Upper lobe of left lung (tissue), 4 donors: ENCODE data around the gene DMRTC2.

Experiments
- CTCF ChIP-seq, 6 experiments: fragments of 450-650 bp in 4 of 6; fragments of 200-600 bp in 2 of 6; sonication (generic) in 2 of 6; IDR thresholded peaks; one replicate each; pipeline ENCODE4 v1.5.1; 2016 to 2019; ENCODE audit warnings: antibody characterized with exemption in 6 of 6
- EP300 ChIP-seq, 4 donors: sonication (generic); formaldehyde crosslinking; IDR thresholded peaks; one replicate each; pipeline ENCODE4 v1.5.1; 2017; ENCODE audit warnings: antibody characterized with exemption in 4 of 4, control low read depth in 2 of 4
- POLR2A ChIP-seq, 4 donors: fragments of 450-650 bp; IDR thresholded peaks; one replicate each; pipeline ENCODE4 v1.5.1; 2016 to 2017; ENCODE audit warnings: antibody characterized with exemption in 4 of 4, mild to moderate bottlenecking in 2 of 4
- POLR2AphosphoS5 ChIP-seq, 2 donors: sonication (generic); formaldehyde crosslinking; IDR thresholded peaks; one replicate each; pipeline ENCODE4 v1.5.1; 2017; ENCODE audit warnings: antibody characterized with exemption in 2 of 2

- TF ChIP-seq POLR2A (IDR thresholded peaks at IDR 0.05), result no peak
- TF ChIP-seq POLR2AphosphoS5 (IDR thresholded peaks at IDR 0.05), result no peak
- TF ChIP-seq CTCF (IDR thresholded peaks at IDR 0.05), result no peak
- TF ChIP-seq EP300 (IDR thresholded peaks at IDR 0.05), result no peak
Measured at GRCh38 chr19:41804336-41804735, 40.5 kb upstream of the DMRTC2 start.
